ENCODE results near the gene CCT5.

CCT5 gene

GRCh38 chr5:10301266-10301665, 51.2 kb downstream of the CCT5 start:
- no peak for TF ChIP-seq CTCF (IDR thresholded peaks at IDR 0.05; ENCODE audit: borderline replicate concordance, insufficient read depth, low read depth, low read length)
- no peak overlapping the region for H3K4me3 ChIP-seq (ENCODE audit: low read depth, low read length)

GRCh38 chr5:10301842-10302610, 51.9 kb downstream of the CCT5 start:
- TF ChIP-seq CTCF (IDR thresholded peaks at IDR 0.05; ENCODE audit: borderline replicate concordance, insufficient read depth, low read depth, low read length): no peak
- no peak overlapping the region for H3K4me3 ChIP-seq (ENCODE audit: low read depth, low read length)

GRCh38 chr5:10303201-10303600, 53.1 kb downstream of the CCT5 start:
- no peak for TF ChIP-seq CTCF (IDR thresholded peaks at IDR 0.05; ENCODE audit: borderline replicate concordance, insufficient read depth, low read depth, low read length)
- no peak overlapping the region for H3K4me3 ChIP-seq (ENCODE audit: low read depth, low read length)

- TF ChIP-seq CTCF (IDR thresholded peaks at IDR 0.05; ENCODE audit: borderline replicate concordance, insufficient read depth, low read depth, low read length): no peak
- H3K4me3 ChIP-seq (ENCODE audit: low read depth, low read length): no peak overlapping the region
Measured at GRCh38 chr5:10303699-10304170, 53.7 kb downstream of the CCT5 start.

GRCh38 chr5:10304932-10305331, 54.9 kb downstream of the CCT5 start:
- H3K4me3 ChIP-seq (ENCODE audit: low read depth, low read length): no peak overlapping the region
- TF ChIP-seq CTCF (IDR thresholded peaks at IDR 0.05; ENCODE audit: borderline replicate concordance, insufficient read depth, low read depth, low read length): no peak

- no peak overlapping the region for H3K4me3 ChIP-seq (ENCODE audit: low read depth, low read length)
- TF ChIP-seq CTCF (IDR thresholded peaks at IDR 0.05; ENCODE audit: borderline replicate concordance, insufficient read depth, low read depth, low read length): no peak
Measured at GRCh38 chr5:10306114-10306513, 56.0 kb downstream of the CCT5 start.

- H3K4me3 ChIP-seq (ENCODE audit: low read depth, low read length): no peak overlapping the region
Measured at GRCh38 chr5:10306806-10307205, 56.7 kb downstream of the CCT5 start.

More at GRCh38 chr5:10306806-10307205, 56.7 kb downstream of the CCT5 start:
- no peak for TF ChIP-seq CTCF (IDR thresholded peaks at IDR 0.05; ENCODE audit: borderline replicate concordance, insufficient read depth, low read depth, low read length)

Measured in GM12875 (cell line).